Stimulated activated CD4-positive, alpha-beta T cell treated with anti-CD3 and anti-CD28 coated beads, Interleukin-2, amount 100 ng/mL, for 48 hours (primary cell): ENCODE measurements around the gene ZNF526.
"Not testable (repeated sequence)": the region's sequence is repeated elsewhere in the genome, so short reads cannot be mapped to it uniquely, and the experiment has no call there.

ENCODE experiments used
- DNase-seq, 2 donors: peaks; one replicate each; pipeline ENCODE4 v3.0.0-alpha.2; 2020

Gene ZNF526

DNA sequence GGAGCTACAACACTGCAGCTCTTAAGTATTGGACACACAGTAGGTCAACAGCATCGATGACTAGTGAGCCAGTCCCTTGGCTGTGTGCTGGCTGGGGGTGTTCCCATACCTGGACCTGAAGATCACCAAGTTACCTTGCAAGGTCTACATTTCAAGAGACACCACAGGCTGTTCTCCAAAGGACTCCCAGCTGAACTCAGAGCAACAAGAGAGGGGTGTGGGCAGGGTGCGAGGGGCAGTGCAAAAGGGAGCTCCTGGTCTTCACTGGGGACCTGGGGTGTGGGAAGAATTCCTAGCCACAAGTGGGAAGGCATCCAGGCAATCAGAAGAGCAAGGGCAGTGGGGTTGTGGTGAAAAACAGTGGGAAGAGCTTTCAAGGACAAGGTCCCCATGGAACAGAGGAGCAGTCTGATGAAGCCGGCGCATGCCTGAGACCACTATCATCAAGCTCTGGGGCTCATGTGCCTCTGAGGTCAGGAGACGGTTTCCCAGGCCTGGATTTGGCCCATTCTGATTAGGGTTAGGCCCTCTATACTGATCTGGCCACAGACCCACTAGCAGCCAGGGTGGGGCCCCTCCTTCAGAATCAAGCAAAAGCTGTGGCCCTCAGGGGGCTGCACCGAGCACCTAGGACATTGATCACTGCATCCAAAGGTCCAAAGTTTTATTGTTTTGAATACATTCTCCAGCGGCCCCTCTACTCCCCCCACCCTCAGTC, 27.0 kb downstream of the ZNF526 start:
- no peak for DNase-seq

DNA sequence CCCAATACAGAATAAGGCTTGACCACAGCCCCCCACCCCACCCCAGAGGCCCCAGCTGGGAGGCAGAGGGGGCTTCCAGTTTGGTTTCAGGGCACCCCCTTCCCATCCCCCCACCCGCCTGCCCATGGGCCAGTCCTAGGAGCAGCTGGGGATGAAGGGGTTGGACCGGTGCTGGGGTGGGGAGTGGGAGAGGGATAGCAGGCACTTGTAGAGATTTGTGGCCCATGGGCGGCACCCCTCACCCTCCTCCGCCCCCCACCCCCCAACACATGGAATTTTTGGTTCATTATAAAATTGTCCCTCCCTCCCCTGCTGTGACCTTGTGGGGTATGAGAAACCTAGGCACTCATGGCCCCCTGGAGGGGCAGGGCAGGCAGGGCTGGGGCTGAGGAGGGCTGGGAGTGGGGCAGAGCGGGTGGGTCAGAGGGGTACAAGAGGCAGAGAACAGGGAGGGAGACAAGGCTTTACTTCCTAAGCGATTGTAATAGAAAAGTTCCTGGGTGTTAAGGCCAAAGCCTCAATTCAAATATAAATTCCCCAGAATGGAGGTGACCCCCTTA, 27.6 kb downstream of the ZNF526 start:
- DNase-seq, result no peak

DNA sequence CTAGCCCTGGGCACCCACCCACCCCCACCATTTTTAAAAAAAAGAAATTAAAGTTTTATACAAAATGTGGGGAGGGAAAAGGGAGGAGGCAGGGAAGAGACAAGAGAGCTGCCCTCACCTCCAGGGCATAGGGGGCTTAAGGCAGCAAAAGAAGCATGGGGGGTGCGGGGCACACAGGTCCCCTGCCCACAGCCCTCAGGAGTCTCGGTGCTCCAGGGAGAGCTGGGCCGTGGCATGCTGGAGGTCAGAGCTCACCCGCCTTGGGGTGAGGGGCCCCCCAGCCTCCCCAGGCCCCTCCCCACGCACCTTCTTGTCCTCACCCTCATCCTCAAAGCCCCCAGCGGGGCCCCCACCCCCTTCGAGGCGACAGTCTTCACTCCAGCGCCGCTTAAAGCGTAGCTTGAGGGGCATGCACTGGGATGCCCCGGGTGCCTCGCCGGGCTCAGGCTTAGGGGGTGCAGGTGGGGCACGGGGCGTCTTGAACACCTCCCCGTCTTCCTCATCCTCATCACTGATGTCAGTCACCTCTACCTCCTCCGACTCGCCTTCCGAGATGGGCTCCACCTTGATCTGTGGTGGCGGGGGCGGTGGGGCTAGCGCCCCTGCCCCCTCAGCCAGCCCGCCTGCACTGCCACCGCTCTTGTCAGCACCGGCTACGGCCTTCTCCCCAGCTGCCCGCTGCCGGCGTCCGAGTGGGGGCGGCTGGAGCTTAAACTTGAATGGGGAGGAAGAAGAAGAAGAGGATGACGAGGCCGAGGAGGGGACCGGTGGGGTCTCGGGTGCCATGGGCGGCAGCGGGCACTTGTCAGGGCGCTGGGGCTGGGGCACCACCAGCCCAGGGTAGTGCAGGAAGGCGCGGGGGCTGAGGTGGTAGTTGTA, 28.4 kb downstream of the ZNF526 start:
- DNase-seq, result no peak

DNA sequence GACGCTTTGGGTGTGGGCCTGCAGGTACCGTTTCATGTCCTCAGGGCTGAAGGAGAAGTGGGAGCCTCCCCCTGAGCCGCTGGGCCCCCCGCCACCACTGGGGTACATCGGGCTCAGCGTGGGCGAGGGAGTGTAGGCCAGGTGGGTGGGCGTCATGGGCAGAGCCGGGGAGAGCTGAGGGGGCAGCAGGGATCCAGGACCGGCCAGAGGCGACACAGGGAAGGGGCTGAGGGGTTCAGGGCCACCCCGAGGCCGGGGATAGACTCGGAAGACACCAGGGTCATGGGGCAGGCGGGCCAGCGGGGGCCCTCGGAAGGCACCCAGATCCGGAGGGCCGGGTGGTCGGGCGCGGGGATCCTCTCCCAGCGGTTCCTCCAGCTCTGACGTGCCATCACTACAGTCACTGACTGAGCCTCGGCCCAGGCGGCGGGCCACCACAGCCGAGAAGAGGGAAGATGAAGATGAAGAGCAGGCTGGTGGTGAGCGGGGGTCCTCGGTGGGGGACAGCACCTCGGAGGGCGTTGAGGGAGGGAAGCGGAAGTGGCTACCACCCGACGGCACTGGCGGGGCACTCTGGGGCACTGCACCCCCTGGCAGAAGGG, 29.1 kb downstream of the ZNF526 start:
- no peak for DNase-seq

DNA sequence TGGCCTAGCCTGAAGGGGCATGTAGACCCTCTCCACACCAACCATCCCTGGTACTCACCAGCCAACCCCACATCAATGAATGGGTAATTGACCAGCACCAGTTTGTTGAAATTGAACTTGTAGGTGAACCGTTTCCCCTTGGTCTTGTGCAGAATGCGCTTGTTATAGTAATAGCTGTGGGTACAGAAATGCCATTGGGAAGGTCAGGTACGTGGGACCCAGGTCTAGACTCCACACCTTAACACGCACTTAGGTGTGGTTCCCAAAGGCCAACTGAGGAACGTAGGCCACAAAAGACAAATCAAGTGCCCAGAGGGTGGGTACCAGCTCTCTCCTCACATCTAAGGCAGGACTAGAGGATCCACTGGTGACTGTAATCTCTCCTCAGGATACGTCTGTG, 29.7 kb downstream of the ZNF526 start:
- no peak for DNase-seq

DNA sequence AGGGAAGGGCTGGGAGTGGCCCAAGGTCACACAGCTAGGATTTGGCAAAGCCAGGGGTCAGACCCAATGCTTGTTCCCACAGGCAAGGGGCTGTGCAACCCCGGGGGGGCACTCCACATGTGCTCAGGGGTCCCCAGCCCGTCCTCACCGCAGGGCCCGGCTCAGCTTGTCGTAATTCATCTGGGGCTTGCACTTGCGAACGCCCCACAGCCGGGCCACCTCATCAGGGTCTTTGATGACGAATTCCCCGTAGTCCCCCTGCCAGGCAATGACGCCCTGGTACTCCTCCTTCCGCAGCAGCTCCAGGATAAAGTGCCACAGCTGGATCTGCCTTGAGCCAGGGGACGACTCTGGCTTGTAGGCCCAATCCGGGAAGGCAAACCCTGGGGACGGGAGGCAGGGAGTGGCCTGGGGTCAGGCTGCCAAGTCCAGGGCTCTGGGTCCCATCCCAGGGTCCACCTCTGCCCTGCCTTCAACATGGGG, 30.1 kb downstream of the ZNF526 start:
- DNase-seq, result no peak

DNA sequence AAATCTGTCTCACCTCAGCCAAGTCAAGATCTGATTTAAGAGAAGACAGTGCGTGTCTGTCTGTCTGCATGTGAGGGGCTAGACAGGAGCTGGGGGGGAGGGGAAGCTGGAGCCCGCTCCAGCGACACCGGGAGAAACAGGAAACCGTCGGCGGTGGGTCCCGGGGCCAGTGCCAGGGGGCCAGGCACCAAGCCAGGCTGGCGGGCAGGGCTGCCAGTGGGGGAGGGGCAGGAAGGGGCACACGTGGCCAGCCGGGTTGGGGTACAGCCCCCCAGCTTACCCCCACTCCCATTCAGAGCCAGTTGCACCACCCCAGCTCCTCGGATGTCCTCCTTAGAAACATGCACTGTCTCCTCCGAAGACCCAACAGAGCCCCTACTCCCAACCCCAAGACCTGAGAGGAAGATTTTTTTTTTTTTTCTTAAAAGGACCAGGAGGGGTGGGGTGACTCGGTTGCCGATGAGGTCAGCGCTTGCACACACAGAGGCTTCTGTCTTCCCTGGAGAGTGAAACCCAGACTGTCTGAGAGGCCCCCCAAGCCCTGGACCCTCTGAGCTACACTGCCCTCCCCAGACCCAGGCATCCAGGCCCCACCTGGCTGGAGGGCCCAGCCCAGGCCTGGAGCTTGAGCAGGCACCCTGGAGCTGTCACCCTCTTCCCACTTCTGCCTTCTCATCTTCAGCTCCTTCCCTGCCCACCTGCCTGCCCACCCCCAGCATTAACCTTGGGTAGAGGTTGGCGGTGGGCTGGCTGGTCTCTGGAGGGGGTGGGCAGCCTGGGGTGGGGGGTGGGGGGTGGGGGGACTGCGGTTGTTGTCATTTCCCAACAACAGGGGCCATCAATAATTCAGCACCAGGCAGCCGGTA, 30.8 kb downstream of the ZNF526 start:
- DNase-seq, result no peak

DNA sequence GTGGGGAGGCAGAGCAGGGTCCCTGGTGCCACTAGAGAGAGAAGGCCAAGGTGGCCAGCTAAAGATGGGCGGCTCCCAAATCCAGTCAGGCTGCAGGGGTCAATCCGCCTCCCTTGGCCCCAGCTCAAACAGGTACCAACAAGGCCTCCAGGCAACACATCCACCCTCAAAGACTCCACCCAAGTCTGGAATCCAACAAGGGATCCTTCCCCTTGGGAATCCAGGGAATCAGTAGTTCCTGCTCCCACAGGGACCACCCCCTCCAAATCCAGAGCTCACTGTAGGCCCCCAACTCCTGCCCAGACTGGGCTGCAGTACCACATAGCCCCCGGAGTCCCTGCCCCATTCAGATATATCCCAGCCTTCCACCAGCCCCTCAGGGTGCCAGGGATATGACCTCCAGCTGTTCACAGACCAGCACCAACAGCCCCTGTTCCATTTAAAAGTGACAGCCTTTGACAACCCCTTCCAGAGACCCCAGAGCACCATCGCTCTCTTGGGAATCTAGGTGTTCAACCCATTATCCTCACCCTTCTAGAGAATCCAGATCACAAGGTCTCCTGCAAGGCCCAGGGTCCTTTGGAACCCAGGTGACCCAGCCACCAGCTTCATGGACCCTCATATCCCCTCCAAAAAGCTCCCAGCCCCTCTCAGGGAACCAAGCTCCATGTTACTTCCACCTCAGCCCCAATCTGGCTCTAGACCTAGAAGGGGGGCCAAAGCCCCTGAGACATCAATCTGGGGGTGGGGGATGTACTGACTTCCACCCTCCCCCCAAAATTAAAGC, 31.7 kb downstream of the ZNF526 start:
- DNase-seq, result no peak

DNA sequence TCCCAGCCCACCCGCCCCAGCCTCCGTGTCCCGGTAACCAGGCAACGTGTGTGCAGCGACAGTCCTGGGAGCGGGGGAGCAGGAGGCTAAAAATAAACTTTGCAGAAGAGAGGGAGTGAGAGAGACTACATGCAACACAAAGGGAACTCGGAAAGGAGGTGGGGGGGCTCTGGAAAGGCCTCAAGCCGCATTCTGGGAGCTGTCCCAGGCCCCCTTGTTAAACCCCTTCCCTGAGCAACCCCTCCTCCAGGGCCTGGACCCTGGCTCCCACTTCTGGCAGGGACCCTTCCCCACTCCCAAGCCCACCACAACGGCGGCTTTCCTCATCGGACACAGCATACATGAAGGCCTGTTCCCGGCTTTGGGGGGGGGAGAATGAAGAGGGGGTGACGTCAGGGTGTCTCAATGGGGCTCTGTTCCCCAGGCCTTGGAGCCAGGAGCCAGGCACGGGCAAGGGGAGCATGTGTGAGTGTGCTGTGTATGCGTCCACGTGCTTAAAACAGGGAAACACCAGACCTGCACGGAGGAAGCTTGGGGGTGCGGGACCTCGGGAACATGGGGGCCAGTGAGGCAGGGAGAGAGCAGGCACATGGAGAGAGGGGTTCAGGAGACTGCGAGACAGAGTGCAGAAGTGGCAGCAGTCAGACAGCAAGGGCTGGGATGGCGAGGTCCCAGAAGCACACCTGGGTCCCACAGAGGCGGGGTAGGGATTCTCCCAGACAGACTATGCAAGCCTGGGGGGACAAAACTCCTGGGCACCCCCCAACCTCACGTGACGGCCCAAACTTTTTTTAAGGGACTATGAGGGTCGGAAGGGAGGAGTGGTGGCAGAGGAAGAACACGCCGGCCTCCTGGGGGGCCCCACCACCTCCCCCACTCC, 32.5 kb downstream of the ZNF526 start:
- no peak for DNase-seq

DNA sequence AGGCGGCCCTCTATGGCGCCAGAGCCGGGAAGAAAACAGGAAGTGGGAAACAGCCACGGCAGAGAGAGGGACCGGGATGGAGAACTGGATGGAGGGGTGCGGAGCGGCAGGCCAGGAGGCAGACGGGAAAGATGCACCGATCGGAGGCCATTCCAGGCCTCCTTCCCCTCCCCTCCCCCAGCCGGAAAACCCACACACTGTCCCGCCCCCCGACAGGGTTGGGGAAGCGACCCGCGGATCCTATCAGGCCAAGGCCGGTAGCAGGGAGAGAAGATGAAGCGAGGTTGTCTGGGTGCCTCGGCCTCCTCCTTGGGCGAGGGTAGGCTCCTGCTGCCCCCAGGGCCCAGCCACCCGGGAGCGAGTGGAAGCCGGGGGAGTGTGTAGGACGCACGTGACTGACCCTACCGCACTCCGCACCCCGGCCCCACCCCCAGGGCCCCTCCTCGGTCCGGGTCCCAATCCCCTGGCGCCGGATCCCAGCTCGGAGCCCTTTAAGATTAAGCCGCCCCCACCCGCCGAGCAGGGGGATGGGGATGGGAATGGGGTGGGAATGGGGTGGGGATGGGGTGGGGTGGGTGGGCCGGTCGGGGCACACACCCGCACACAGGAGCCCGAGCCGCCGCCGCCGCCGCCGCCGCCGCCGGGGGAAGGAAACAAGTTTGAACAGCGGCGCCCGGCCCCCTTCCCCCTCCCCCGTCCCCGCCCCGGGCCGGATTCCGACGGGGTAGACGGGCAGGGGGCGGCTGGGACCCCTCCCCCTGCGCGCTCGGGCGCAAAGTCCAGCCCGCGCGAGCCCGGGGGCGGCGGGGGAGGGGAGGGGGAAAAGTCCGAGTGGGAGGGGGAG, 33.4 kb downstream of the ZNF526 start:
- DNase-seq, result peak; percentile 50 to 57

DNA sequence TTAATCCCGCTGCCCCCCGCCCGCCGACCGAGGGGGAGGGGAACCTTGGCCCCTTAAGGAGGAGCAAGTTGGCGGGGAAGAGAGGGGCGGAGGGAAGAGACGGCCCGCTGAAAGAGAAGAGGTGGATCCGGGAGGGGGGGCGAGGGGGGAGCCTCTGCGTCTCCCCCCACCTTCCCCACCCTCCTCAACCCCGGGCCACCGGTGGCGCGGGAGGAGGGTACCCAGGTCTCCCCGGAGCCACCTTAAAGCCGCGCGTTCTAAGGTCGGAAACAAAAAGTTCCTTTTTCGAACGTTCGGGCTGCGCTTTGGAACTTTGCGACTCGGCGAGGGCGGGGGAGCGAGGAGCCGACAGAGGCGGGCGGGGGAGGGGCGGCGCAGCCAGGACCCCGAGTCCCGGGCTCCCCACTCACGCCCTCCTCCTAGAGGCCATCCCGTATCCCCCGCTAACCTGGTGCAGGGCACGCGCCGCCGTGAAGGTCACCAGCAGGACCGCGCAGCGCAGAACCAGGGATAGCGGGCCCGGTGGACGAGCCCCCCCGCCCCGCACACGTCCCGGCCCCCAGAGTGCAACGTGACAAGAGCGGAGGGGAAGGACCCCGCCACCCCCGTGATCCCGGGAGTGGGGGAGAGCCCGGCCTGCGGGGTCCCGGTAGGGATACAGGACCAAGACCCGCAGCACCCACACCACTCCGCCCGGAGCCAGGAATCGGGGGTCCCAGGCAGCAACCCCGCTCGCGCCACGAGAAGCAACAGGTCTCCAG, 34.2 kb downstream of the ZNF526 start:
- peak; percentile 64 to 66 for DNase-seq

DNA sequence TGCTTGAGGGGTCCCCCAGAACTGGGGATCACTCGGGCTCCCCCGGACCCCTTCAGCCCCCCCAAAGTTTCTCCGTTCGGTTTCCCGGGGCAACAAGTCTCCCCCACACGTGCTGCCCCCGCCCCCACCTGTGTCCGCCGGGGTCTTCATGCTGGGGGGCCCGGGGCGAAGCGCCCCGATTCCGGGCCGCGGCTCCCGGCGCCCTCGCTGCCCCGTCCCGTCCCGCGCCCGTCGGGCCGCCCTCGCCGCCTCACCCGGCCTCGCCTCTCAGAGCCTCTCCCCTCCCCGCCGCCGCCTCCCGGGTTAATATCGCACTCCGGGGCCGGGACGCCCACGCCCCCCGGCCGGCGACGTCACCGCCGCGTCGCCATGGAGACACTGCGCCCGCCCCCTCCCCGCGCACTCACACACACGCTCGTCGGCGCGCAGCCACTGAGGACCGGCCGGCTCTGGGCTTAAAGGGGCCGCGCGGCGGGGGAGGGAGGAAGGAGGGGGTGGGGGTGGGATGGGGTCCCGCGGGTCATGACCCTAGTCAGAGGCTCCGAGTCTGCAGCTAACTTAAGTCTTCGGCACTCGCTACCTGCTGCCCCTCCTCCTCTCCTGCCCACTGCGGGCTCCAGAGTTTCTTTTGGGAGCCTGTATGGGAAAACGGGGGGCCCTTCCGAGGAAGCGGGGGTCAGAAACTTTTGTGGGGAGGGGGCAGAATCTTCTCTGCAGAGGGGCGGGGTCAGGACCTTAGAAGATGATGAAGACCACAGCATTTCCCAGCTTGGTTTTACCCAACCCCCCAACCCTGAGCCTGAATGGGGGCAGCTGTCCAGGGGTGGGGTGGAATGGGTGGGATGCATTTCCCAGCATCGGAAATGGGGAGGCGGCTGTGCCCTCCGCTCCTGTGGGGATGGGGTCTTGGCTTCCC, 35.0 kb downstream of the ZNF526 start, which contains the start of gene ERF:
TSS of gene ERF (minus strand) at position 279 of the 916 bp plus-strand sequence. CDS start at position 150, 129 bp downstream.
- peak; percentile 91 to 95 for DNase-seq

DNA sequence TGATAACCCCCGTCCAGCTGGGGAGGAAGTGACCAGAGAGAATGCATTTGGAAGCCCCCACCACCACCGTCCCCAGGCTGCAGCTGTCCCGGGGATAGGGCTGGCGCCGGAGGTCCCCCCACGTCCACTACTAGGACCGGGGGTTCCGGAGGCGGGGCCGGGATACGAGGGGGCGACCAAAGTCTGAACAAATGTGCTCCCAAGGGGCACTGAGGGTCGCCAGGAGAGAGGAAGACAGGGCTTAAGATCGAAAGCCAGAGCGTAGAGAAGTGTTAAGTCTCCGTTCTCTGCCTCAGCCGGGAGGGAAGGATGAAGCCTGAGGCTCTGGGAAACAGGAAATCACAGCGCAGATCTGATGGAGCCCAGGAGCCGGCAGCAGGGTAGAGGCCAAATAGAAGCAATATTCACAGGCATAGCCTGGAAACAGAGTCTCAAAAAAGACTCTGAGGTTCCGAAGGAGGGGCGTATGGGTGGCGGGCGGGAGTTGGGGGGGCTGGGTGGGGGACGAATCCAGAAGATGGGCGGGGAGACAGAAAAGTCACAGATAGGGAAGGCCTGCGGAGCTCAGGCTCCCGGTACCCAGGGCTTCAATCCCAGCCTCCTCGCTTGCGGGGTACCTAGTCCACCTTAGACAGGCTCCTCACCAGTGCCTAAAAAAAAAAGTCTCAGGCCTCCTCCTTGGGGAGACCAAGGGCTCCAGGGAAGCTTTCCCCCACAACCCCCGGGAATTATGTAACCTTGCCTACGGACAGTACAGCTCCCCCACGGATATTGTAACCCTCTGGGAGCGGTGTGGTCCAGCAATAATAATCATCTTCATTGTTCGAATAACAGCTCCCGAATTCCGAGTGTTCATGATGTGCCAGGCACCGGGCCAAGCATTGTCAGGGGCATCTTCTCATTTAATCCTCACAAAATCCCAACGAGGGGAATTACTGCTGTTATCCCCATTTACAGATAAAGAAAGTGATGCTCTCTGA, 35.9 kb downstream of the ZNF526 start:
- DNase-seq, result no peak

DNA sequence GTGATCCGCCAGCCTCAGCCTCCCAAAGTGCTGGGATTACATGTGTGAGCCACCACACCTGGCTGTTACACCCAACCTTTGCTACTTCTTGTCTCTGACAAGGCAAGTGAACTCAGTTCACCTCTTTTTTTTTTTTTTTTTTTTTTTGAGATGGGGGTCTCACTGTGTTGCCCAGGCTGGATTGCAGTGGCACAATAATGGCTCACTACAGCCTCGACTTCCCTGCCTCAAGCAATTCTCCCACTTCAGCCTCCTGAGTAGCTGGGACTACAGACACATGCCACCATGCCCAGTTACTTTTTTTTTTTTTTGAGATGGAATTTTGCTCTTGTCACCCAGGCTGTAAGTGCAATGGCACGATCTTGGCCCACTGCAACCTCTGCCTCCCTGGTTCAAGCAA, 37.7 kb downstream of the ZNF526 start:
- not testable (repeated sequence) for DNase-seq

DNA sequence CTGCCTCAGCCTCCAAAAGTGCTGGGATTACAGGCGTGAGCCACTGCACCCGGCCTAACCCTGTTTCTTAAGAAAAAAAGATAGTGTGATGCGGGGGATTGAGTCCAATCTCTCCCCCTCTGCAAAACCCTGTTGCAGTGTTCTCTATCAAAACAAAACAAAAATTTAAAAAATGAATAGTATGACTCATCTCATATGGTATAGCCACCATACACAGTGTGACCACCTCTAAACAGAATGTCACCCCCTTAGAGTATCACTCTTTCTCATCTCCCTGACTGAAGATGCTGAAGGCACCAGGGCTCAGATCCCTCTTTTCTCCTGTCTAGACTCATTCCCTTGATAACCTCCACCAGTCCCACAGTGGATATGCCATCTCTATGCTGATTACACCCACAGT, 41.7 kb downstream of the ZNF526 start:
- no peak for DNase-seq

DNA sequence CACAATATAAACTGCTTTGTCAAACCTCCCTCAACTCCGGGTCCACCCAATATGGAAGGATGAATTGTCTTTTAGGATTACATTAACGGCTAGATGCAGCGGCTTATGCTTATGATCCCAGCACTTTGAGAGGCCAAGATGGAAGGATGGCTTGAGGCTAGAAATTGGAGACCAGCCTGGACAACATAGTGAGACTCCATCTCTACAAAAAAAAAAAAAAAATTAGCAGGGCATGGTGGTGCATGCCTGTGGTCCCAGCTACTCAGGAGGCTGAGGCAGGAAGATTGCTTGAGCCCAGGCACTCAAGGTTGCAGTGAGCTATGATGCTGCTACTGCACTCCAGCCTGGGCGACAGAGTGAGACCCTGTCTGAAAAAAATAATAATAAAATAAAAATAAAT, 46.0 kb downstream of the ZNF526 start:
- not testable (repeated sequence) for DNase-seq
